ENCODE measurements around the gene PFKFB1.

DNA sequence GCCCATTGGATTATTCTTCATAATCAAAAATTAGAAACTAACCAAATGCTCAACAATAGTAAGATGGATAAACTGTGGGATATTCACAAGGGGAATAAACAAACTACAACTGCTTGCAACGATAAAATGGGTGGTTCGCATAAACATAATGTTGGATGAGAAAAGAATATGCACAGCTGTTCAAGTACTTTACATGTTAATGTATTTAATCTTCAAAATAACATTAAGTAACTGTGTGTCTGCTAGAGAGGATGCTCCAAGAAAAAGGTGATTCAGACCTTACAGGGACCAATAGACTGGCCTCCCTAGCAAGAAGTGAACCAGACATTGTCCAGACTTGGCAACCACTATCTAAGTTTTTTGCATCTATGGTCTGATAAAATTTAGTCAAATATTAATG lies 2.3 kb downstream of the PFKFB1 start:
- TF ChIP-seq CTCF (IDR thresholded peaks at IDR 0.05; ENCODE audit: poor library complexity) (no peak), EZH2phosphoT487 (IDR thresholded peaks at IDR 0.05; ENCODE audit: low read depth, severe bottlenecking, unreplicated experiment) (no peak)

All from hepatocyte (in vitro differentiated cells).